ENCODE results near the gene SLC35F1.

DNA sequence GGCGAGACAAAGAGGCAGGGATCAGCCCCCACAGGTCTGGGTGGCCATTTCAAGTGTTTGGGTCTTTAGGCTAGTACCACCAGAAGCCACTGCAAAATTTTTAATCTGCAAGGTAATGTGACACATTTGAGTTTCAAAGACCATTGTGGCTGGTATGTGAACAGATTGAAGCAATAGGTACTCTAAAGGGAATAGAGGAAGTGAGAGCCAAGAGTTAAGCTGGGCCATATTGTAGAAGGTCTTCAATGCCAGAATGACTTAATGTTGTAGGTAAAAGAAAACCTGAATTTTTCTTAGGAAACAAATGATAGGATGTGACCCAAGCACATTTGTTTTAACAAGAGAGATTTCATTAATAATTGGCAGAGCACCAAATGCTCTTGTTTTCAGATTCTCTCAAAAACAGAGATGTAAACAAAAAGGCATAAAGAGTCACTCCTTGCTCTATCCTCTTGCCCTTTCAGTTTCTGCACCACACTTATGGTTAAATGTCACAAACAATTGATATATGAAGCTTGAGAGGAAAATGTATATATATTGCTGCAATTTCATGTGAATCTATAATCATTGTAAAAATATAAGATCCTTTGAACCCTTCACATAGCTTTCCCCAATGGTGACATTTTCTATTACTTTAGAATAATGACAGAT is 333.9 kb downstream of the SLC35F1 start:
- TF ChIP-seq POLR2A (IDR thresholded peaks at IDR 0.05) (no peak), CTCF (IDR thresholded peaks at IDR 0.05) (no peak)
